HG02852 (cell line): ENCODE measurements around the gene KIF24.
"Not testable (repeated sequence)": the region's sequence is repeated elsewhere in the genome, so short reads cannot be mapped to it uniquely, and the experiment has no call there.

ENCODE experiments used
- ATAC-seq: cut with Tn5 transposase; IDR thresholded peaks from one replicate; pipeline ENCODE4 v1.9.1; 2021; ENCODE audit warnings: mild to moderate bottlenecking, moderate library complexity; ENCODE audit not compliant: unreplicated experiment

KIF24 gene

DNA sequence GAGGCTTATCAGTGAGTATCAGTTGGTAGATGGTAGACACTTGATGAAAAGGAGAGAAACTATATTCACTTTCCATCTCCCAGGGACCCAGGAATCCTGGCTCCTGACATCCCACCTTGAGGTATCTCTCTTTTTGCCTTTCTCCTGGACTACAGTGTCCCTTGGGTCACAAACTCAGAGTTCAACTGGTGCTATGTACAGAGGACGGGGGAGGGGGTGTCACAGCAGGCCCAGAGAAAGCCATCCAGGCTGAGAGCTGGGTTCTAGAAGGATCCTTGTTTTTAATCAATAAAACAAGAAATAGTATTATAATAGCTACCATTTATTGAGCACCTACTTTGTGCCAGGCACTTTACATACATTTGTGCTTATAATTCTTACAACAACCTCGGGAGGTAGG is 37.3 kb upstream of the KIF24 start:
- no peak for ATAC-seq

DNA sequence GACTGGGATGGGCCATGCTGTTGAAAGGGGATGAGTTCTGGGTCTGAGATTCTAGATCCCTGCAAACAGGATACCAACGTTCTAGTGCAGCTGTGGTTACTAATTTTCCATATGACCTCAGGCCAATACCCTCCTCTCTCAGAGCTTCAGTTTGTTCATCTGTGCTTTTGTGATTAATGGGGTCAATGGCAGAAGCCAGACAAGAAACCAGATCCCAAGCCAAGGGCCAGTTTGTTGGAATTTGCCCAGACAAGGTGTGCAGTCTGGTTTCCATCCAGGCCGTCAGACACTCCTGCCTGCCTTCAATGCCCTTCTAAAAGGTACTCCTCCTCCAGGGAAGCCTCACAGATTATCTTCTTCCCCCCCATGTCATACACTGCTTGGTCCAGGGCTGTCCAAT is 36.2 kb upstream of the KIF24 start:
- no peak for ATAC-seq

DNA sequence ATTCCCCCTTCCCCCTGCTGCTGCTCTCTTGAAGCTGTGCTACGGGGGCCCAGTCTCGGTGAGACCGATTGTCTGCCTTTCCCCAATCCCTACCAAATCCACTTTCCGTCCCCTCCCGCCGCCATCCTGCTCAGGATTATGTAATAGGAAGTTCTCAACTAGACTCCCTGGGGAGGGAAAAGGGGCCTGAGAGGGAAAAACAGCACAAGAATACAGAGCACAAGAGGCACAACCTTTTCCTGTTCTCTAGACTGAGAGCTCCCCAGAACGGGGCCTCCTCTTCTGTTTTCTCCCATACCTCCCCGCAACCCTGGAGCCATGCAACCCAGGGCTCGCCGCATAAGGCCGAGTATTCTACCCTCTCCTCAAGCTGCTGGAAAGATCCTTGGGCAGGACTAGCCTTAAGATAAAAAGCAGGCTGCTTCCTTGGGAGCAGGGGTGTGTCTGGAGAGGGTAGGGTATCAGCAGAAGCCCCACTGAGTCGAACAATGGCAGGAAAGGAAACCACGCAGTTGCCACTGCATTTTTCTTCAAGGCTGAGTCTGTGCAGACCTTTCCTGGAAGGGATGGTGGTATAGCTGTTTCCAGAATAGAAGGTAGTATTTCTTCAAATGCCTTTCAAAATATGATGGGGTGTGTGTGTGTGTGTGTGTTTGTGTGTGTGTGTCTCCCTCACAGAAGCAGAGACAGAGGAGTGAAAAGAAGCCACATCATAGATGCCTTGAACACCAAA is 34.7 kb upstream of the KIF24 start:
- ATAC-seq = no peak

DNA sequence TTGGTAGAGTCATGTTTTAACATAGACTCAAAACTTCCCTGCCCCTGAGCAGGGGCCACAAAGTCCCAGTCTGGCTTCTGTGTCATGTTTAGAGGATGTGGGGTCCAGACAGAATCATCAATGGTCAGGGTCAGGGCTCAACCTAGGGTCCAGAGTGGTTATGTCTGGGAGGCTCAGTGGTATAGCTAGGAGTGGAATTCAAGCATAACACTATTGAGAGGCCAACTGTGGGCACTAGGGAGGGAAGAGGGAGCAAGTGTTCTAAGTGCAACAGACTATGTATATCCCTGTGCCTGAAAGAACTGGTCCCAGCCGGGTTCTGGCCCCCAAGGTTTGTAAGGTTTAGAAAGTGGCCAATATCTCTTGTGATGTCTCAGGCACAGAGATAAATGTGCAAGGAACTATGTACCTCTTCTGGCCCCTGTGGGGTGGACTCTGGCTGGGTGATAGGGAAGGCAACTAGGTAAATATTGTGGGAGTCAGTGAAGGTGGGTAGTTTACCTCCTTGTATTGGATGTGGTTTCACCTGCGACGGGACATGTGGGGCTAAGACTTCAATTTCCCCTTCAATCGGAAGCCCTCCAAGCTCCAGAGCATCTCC is 33.6 kb upstream of the KIF24 start:
- ATAC-seq = no peak

DNA sequence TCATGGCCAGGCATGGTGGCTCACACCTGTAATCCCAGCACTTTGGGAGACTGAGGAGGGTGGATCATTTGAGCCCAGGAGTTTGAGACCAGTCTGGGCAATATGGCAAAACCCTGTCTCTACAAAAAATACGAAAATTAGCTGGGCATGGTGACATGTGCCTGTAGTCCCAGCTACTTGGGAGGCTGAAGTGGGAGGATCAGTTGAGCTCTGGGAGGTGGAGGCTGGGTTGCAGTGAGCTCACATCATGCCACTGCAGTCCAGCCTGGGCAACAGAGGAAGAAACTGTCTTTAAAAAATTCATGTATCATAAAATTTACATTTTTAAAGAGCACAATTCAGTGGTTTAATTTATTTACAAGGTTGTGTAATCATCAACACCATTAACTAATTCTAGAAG is 23.9 kb upstream of the KIF24 start:
- not testable (repeated sequence) for ATAC-seq

DNA sequence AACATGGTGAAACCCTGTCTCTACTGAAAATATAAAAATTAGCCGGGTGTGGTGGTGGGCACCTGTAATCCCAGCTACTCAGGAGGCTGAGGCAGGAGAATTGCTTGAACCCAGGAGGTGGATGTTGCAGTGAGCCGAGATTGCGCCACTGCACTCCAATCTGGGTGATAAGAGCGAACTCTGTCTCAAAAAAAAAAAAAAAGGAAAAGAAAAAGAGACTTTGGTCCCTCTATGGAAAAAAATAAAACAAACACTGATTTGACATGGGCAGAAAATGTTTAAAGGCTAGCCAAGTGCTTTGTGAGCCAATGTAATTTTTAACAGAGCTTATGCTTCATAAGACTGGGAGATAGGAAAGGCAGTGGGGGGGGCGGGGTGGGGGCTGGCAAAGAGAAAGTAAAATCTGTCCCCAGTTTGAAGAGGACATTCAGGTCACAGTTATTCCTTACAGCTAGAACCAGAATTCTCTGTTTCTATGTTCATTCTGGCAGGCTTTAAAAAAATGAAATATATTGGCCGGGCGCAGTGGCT is 23.1 kb upstream of the KIF24 start:
- ATAC-seq = not testable (repeated sequence)

DNA sequence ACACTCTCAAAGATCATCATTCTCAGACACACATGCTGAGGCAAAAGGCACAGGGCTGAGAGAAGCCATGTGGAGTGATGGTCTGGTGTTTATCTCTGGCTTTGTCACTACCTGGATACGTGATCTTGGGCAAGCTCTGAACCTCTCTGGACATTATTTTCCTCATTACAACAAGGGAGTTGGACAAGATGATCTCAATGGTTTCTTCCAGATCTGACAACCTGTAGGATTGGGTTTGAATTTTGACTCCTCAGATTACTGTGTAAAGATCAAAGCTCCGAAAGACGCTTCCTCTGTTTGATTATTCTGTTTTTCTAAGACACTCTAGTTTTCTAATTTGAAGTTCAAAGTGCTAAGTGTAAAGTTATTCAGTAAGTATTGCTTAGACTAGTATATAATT is 20.3 kb upstream of the KIF24 start:
- ATAC-seq = no peak

DNA sequence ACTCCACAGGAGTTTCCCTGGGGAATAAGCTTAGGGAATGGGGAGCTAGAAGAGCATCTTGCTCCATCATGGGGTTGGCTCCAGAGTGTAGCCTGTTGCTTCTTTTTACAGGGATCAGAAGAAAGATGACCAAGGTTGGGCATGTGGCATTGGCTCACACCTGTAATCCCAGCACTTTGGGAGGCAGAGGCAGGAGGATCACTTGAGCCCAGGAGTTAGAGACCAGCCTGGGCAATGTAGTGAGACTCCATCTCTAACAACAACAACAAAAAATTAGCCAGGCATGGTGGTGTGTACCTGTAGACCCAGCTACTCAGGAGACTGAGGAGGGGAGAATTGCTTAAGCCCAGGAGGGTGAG is 18.7 kb upstream of the KIF24 start:
- no peak for ATAC-seq

DNA sequence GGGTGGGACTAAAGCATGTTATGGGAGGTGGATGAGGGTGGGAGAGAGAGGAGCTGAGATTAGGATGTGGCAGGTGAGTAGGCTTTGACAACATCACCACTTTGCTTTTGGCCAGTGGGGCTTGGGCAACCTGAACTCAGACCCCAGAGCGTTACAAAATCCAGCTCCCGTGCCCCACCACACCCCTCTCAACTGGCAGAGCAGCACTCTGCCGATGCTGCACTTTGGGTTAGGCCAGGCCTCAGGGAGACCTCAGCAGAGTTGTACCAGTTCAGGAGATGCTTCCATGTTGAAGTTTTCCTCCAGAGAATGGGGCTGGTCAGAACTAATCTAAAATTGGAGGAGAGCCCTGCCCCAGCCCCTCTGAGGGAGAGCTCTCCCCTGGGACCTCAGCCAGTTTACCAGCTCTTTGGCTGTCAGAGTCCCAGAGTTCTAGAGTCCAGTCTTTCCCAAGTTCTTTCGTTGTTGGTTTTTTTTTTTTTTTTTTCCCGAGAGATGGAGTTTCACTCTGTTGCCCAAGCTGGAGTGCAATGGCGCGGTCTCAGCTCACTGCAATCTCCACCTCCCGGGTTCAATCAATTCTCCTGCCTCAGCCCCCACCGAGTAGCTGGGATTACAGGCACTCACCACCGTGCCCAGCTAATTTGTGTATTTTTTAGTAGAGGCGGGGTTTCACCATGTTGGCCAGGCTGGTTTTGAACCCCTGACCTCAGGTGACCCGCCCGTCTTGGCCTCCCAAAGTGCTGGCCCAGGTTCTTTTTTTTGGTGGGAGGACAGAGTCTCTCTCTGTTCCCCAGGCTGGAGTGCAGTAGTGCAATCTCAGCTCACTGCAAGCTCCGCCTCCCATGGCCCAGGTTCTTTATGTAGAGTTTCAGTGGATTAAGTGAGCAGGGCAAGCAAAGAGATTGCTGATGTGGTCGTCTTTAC is 18.1 kb upstream of the KIF24 start:
- no peak for ATAC-seq

DNA sequence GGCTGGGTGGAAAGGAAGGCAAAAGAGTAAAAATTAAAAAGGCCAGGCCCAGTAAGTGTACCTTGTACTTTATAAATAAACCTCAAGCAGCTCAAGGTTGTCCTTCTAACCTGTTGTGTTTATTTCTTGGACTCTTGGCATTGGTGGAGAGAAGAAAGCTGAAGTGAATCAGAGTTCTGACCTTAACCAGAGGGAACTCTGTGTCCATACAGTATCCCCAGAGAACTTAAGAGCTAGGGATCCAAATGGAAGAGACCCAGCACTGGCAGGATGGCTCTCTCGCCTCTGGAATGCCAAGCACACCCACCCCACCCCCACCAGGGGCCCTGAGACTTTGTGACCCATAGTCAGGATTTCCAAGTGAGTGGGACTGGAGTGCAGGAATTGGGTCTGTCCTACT is 14.5 kb upstream of the KIF24 start:
- no peak for ATAC-seq

DNA sequence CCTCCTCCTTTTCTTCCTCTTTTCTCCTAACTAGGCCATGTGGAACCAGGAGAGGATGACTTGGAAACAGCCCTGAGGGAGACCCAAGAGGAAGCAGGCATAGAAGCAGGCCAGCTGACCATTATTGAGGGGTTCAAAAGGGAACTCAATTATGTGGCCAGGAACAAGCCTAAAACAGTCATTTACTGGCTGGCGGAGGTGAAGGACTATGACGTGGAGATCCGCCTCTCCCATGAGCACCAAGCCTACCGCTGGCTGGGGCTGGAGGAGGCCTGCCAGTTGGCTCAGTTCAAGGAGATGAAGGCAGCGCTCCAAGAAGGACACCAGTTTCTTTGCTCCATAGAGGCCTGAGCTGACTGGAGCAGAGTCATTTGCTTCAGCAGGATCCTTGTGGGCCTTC is 14.0 kb upstream of the KIF24 start:
- ATAC-seq = no peak

DNA sequence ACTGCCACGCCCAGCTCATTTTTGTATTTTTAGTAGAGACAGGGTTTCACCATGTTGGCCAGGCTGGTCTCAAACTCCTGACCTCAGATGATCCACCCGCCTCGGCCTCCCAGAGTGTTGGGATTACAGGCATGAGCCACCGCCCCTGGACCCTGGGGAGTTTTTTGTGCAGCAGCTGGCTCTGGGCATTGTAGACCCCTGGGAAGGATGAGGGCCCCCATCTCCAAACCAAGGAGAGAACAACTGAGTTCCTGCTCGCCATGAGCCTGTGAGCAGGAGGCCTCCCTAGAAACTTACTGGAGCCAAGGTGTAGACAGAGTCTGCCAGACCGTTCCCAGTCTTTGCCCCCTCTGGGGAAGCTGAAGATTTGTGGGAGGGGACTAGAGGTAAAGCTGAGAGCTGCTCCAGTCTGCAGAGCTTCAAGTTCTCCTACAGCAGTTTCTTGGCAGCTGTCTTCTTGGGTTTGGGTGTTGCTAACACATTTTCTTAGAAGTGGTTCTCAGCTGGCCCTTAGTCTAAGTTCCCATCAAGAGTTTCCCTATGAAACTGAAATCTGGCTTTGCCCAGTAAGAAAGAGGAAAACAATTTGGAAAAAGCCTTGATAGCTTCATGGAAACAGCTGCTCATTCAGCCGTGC is 12.7 kb upstream of the KIF24 start:
- ATAC-seq = no peak

DNA sequence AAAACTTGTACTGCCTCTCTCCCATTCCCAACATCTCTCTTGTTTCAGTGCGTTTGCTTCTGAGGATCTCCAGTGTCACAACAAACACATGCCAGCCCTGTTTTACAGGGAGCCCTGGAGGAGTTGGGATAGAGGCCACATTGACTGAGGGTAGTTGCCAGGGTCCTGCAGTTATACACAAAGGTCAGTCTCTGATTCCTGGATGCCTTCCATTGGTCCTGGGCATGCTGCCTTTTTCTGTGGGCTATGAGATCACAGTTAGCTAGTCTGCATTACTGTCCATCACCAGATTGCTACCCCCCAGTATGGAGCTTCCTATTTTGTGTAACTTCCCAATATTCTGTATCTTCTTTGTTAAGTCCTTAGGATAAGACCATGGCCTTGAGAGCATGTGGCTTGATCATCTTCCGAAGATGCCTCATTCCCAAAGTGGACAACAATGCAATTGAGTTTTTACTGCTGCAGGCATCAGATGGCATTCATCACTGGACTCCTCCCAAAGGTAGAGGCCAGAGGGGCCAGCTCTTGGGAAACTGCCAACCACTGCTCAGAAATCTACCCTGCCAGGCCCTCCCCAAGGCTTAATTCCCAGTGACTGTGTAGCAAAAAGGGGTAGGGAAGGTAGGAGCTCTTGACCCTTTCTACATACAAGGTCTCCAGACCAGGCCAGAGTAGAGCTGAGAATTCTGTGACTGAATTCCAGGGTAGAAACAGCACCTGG is 9.8 kb upstream of the KIF24 start:
- no peak for ATAC-seq

DNA sequence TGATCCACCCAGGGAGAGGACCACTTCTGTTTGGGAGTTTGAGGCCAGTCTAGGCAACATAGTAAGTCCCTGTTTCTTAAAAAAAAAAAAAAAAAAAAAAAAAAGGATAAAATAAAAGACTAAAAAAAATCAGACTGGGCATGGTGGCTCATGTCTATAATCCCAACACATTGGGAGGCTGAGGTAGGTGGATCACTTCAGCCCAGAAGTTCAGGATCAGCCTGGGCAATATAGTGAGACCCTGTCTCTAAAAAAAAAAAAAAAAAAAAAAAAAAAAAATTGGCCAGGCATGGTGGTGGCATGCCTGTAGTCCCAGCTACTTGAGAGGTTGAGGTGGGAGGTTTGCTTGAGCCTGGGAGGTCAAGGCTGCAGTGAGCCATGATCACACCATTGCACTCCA is 9.0 kb upstream of the KIF24 start:
- not testable (repeated sequence) for ATAC-seq

DNA sequence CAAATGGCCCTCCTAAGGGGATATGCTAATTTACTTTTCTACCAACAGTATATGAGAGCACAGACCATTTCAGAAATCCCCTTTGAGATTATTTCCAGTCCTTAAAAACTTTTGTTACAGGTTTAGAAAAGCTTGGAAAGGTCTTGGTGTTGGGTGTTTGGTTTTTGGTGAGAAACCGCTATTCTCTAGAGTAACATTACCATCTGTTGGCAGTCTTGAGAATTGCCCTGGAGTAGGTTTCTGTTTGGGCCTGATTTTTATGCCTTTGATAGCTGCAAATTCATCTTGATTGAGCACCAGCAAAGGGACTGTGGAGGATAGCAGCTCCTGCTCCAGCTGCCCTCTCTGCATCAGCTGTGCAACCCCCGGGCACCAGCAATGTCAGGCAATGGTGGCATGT is 8.3 kb upstream of the KIF24 start:
- no peak for ATAC-seq

DNA sequence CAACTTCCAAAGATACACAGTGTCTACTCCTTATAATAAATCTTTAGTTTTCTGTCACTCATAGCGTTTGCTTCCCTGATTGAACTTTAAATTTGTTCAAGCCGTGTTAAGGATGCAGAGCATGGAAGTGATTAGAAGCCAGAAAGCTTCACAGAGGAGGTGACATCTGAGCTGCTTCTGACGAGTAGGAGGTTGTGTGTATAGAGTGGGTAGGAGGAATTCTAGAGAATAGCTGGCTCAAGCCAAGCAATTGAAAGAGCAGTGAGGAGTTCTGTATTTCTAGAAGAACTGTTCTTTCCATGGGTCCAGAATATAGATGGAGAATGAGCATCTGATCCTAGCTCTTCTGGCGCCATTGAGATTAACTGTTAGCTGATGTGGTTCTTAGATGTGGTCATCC is 6.3 kb upstream of the KIF24 start:
- ATAC-seq = no peak

DNA sequence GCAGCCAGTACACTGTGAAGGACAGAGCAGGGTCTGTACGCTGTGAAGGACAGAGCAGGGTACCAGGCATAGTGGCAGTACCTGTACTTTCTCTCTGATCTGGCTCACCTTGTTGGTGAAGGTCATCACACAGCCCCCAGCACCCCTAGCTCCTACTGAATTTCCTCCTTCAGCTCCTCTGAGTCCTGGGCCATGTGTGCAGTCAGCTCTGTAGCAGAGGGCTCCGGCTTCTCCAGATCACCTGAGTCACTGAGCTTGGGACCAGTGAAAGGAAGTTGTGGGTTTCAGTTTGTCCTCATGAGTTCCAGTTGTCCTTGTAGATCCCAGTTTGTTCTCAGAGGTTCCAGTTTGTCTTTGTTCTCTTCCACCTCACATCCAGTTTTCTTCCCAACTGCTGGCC is 5.8 kb upstream of the KIF24 start:
- ATAC-seq = no peak

DNA sequence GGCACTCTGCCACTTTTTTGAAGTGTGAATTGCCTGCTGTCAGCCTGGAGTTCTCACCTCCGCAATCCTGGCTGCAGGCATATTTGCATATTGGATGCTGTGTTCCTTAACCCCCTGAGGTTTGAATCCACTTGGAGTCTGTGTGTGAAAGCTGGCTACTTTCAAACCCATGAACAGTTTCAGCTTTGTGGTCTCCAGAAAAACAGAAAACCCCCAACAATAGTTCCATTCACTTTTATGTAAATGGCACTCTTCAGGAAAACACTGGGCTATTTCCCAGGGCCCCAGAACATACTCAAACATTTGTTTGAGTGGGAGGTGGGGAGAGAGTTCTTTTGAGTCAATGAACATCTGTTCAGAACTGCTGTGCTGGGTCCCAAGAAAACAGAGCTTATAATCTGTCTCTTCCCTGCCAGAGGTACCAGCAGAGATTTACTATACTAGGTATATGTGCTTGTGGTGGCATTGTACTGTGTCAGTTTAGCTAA is 5.3 kb upstream of the KIF24 start:
- no peak for ATAC-seq

DNA sequence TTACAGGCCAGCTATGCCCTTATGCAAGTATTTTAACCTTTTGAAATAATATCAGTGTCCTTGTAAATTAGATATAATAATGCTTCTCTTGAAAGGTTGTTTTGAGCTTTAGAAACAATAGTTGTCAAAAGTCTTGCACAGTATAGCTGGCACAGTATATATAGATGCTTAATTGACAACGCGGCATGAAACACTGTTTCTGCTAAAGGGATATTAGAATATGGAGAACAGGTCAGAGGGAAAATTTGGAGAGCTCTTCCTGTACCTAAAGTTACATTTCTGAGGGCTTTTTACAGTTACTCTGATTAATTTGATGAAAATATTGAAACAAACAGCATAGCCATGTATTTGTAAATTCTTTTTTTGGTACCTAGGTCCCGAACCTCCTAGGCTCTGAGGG is 4.8 kb upstream of the KIF24 start:
- no peak for ATAC-seq
